Measurements from ENCODE around the gene CDHR2.

Gene CDHR2, protein sequence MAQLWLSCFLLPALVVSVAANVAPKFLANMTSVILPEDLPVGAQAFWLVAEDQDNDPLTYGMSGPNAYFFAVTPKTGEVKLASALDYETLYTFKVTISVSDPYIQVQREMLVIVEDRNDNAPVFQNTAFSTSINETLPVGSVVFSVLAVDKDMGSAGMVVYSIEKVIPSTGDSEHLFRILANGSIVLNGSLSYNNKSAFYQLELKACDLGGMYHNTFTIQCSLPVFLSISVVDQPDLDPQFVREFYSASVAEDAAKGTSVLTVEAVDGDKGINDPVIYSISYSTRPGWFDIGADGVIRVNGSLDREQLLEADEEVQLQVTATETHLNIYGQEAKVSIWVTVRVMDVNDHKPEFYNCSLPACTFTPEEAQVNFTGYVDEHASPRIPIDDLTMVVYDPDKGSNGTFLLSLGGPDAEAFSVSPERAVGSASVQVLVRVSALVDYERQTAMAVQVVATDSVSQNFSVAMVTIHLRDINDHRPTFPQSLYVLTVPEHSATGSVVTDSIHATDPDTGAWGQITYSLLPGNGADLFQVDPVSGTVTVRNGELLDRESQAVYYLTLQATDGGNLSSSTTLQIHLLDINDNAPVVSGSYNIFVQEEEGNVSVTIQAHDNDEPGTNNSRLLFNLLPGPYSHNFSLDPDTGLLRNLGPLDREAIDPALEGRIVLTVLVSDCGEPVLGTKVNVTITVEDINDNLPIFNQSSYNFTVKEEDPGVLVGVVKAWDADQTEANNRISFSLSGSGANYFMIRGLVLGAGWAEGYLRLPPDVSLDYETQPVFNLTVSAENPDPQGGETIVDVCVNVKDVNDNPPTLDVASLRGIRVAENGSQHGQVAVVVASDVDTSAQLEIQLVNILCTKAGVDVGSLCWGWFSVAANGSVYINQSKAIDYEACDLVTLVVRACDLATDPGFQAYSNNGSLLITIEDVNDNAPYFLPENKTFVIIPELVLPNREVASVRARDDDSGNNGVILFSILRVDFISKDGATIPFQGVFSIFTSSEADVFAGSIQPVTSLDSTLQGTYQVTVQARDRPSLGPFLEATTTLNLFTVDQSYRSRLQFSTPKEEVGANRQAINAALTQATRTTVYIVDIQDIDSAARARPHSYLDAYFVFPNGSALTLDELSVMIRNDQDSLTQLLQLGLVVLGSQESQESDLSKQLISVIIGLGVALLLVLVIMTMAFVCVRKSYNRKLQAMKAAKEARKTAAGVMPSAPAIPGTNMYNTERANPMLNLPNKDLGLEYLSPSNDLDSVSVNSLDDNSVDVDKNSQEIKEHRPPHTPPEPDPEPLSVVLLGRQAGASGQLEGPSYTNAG (N-terminal part only)
- 2.7 to 3.4 reads per million in 2 donors for total RNA-seq

DNA sequence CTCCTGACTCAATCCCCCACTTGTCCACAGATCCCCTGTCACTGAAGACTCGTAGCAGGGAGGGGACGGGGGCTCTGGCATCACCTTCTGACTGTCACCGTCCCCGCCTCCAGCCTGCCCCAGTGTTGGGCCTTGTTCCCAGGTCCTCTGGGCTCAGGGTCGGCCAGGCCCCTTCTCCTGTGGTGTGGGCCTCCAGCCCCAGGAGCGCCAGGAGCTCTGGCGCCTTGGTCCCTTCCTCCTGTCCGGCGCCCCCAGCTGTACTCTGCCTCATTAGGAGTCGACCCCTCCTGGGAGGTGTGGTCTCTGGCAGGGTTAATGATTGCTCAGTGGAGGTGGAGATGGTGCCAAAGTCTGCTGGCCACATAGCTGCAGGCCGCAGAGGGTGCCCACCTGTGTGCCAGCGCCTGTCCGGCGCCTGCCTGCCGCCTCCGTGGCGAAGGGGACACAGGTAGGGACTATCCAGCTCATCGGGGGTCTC is at the start of gene CDHR2:
TSS of gene CDHR2 (plus strand) at position 376 of the 478 bp plus-strand sequence. CDS start 16,011 bp downstream, outside the sequence.
- DNase-seq, result no peak

DNA sequence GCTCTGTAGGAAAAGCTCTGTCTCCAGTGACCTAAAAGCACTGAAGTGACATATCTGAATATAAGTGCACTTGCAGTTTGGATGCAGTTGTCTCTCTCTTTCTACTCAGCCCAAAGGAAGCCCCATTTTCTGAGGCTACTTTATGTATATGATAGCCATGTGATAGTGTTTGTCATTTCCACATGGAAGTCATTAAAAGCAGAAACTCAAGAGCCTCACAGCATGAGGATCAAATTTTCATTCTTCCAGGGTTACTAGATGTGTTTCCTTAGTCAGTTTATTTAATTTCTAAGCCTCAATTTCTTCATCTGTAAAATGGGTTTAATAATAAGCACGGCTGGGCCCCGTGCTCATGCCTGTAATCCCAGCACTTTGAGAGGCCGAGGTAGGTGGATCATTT is 48.6 kb upstream of the CDHR2 start:
- DNase-seq, result no peak

DNA sequence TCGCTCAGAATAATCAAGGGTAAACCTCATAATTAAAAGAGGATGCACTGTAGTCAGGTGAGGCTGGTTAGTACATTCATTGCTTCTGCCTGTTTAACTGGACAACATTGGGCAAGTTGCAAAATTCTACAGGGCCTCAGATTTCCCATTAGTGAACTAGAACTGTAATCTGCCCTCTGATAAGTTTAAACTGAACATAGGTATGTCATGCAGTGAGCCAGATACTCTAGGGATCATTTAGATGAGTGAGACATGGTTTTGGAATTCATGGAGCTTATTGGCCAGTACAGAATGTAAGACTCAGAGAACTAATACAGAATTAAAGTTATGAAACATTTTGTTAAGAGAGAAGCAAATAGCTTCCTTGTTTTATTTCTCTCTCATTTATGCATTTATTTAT is 47.8 kb upstream of the CDHR2 start:
- no peak for DNase-seq

DNA sequence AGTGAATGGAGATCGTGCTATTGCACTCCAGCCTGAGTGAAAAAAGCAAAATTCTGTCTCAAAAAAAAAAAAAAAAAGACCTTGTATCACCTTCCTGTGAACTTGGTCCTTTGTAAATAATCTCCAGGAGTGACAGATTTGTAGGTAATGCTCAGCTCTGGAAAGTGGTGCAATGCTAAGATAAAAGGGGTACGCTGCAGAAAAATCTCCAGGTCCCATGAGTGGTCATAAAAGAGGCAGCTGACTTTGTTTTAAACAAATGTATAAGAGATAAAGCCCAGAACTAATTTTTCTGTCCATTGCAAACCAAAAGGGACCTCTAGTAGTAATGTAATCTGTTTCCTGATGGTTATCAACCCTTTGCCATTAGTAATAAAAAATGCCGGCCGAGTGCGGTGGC is 45.6 kb upstream of the CDHR2 start:
- DNase-seq, result no peak

DNA sequence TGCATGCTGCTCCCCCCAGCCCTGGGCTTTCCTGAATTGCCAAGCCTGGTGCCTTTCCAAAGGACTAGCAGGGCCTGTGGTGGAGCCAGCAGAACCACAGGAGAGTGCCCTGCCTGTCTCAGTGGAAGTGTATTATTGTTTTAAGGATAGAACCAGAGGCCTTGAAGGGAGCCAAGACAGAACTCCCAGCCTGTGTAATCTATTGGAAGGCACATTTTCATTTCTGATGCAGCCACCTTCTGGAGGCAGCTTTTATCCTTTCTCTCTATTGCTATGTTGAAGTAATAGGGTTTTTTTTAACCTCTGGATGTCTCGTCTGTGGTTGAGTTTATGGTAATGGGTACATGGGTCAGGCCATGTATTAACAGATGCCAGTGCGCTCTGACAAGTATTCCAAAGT is 41.2 kb upstream of the CDHR2 start:
- no peak for DNase-seq

DNA sequence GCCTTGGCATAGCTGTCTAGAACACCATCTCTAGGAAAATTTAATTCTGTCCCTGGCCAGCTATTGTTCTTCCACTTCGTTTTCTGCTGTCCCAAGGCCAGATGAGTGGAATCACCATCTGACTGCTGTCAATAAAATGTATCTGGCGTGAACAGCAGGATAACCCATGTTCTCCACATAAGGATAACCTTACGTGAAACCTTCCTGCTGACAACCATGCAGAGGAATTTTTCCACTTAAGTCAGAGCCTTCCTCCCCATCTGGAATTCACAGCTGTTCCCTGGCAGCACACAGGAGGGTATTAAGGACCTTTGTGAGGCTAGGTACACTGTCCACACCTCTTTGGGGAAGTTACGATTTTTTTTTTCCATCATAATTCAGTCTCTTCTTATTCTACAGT is 40.5 kb upstream of the CDHR2 start:
- DNase-seq, result no peak

DNA sequence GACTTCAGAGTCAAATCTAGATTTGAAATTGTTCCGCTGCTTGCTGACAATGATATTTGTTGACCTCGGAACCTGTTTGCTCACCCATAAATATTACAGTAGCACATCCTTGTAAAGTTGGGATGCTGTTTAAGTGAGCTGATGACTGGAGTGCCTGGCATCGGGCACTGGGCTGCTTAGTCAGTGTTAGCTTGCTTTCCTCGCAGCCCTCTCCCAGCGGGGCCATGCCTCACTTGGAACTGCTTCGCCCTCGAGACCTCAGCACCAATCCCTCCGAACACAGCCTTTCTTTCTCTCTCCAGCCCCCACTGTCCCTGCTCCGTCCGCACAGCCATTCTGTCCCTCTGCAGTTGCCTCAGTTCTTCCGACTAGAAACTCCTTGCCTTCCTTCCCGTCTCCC is 35.4 kb upstream of the CDHR2 start:
- DNase-seq, result no peak

DNA sequence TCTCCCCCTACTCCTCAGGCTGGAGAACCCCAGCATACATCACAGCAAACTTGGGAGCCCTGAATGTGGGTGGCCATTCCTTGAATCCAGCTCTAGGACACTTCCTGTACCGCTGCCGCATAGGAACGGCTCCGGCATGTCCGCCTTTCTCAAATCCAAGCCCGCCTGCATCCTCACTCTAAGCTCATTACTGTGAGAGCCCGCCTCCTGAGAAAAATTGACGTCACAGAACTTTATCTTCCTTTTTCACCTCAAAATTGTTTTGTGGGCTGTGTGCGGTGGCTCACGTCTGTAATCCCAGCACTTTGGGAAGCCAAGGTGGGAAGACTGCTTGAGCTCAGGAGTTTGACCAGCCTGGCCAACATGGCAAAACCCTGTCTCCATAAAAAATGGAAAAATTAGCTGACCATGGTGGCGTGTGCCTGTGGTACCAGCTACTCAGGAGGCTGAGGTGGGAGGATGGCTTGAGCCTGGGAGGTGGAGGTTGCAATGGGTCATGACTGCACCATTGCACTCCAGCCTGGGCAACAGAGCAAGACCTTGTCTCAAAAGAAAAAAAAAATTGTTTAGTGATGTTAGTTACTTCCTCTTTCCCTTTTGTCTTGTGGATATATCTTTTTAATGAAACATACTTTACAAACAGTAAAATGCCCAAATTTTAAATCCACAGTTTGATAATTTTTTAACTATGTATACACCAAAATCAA is 34.7 kb upstream of the CDHR2 start:
- no peak for DNase-seq

DNA sequence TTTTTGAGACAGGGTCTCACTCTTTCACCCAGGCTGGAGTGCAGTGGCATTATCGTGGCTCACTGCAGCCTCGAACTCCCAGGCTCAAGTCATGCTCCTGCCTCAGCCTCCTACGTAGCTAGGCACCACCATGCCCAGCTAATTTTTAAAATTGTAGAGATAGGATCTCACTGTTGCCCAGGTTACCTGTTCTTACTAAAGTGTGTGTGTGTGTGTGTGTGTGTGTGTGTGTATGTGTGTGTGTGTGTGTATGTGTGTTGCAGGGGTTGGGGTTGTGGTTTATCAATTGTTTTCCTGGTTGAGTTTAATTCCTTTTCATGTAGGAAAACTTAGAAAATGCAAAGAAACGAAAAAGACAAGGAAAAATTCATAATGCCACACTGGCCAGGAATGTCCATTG is 33.7 kb upstream of the CDHR2 start:
- no peak for DNase-seq

DNA sequence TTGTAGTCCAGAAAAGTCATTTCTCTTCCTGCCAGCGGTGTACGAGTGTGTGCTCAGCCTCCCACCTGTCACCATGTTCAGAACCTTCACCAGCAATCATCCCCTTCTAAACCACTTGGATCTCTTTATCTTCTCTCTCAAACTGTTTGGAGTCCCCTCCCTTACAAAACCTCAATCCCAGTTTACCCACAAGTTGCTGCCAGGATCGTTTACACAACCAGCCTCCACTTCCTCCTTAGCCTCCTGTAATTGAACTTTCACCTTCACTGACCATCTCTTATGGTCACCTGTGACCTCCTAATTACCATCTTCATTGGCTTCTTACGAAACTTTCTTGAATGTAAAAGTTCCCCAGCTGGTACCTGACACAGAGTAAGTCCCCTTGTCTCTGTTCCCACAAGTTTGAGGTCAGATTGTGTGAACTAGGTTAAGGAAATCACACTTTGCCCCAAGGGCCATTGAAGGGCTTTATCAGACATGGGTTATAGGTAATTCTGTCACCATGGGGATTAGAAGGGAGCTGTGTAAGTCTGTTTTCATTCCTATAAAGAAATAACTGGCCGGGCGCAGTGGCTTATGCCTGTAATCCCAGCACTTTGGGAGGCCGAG is 32.0 kb upstream of the CDHR2 start:
- DNase-seq, result no peak

DNA sequence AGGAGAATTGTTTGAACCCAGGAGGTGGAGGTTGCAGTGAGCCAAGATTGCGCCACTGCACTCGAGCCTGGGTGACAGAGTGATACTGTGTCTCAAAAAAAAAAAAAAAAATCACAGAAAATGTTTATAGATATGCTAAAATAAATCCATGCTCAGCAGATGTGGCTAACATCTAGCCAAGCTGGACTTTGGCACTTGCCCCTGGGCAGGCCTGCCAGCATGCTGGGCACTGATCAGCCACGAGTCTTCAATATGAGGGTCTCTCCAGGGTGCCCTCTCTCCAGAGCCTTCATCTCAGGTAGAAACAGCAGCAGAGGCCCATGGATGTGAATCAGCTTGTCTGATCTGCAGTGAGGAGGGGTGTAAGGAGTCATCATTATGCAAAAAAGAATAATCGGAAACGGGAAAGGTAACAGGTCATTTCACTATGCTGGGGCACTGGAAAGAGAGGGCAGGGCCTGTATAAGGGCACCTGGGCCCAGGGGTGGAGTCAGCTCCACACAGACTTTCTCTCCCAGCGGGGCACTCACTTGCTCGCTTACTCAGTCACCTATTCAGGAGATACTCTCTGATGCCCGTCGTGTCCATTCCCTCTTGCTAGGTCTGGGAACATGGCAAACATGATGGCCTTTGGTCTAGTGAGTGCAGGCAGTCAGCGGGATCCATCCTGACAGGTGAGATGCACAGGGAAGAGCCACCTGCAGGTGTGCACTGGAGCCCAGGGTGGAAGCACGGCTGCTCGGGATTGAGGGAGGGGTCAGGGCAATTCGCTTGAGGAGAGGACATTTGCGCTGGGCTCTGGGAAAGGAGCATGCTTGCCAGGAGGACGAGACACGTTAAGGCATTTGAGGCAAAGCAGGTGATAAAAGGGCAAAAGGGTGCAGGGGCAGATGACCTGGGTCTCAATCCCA is 29.1 kb upstream of the CDHR2 start:
- no peak for DNase-seq

DNA sequence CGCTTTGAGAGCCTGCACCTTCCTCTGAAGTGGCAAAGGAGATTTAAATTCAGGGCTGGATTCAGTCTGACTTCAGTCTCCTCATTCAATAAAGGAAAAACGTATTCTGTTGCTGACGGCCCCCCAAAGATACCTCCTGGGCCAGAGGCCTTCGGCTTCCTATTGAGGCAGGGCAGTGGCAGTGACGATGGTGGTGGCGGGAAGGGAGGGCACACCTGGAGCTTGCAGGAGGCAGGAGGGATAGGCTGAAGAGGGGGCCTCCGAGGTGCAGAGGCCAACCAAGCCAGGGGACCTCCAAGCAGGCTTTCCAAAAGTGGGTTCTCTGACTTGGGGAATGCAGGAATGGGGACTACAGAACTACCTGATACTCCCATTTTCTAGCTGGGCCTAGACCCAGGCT is 27.9 kb upstream of the CDHR2 start:
- no peak for DNase-seq

DNA sequence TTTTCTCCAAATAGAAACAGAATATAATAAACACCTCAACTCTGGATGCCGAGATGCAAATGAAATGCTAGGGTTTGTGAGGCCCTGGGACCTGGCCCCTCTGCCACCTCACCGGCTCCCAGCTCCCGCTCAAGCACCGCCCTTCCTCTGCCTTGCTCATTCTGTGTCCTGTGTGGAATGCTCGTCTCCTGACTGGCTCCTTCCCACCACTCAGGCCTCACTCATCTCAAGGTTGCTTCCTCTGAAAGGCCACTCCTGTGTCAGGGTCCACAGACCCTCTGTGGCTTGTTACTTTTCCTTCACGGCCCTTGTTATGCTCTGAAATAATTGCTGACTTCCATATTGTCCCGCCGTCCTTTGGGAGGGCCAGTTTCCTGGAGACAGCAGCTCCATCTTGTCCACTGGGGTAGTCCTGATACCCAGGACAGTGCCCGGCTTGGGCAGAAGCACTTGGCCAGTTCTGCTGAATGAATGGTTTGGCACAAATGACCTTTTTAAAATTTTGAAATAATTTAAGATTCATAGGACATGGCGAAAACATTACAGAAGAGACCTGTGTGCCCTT is 27.4 kb upstream of the CDHR2 start:
- DNase-seq, result no peak

DNA sequence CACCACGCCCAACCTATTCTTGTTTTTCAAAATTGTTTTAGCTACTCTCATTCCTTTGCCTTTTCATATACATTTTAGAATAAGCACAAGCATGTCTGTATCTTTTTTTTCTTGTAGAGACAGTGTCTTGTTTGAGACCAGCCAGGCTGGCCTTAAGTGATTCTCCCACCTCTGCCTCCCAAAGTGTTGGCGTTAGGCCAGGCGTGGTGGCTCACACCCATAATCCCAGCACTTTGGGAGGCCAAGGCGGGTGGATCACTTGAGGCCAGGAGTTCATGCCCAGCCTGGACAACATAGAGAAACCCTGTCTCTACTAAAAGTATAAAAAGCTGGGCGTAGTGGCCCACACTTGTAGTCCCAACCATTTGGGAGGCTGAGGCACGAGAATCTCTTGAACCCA is 25.0 kb upstream of the CDHR2 start:
- no peak for DNase-seq

DNA sequence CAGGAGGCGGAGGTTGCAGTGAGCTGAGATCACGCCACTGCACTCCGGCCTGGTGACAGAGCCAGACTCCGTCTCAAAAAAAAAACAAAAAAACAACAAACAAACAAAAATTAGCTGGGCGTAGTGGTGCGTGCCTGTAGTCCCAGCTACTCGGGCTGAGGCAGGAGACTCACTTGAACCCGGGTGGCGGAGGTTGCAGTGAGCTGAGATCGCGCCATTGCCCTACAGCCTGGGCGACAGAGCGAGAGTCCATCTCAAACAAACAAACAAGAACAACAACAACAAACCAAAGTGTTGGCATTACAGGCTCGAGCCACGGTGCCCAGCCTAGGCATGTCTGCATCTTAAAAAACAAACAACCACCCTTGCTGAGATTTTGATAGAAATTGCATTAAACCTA is 24.2 kb upstream of the CDHR2 start:
- no peak for DNase-seq

DNA sequence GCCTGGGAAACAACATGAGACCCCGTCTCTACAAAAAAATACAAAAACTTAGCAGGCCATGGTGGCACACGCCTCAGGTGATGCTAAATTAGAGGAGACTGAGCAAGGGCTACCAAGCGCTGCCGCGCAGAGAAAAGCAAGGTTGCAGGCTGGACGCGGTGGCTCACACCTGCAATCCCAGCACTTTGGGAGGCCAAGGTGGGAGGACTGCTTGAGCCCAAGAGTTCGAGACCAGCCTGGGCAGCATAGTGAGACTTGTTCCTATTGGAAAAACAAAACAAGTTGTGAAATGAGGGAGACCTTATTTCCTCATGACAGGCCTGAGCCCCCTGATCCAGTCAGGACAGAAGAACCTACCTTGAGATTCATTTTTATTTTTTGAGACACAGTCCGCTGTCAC is 23.5 kb upstream of the CDHR2 start:
- DNase-seq, result no peak

DNA sequence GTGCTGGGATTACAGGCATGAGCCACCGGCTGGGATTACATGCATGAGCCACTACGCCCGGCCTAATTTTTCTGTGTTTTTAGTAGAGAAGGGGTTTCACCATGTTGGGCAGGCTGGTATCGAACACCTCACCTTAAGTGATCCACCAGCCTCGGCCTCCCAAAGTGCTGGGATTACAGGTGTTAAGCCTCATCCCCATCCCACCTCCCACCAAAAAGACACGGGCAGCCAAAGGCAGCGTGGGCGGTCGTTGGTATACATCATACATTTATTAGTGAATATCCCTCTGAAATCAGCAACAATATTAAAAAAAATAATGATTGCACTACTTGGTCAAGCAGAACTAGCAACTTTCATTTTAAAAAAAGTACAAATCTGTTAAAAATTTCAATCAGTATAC is 22.7 kb upstream of the CDHR2 start:
- DNase-seq, result no peak

DNA sequence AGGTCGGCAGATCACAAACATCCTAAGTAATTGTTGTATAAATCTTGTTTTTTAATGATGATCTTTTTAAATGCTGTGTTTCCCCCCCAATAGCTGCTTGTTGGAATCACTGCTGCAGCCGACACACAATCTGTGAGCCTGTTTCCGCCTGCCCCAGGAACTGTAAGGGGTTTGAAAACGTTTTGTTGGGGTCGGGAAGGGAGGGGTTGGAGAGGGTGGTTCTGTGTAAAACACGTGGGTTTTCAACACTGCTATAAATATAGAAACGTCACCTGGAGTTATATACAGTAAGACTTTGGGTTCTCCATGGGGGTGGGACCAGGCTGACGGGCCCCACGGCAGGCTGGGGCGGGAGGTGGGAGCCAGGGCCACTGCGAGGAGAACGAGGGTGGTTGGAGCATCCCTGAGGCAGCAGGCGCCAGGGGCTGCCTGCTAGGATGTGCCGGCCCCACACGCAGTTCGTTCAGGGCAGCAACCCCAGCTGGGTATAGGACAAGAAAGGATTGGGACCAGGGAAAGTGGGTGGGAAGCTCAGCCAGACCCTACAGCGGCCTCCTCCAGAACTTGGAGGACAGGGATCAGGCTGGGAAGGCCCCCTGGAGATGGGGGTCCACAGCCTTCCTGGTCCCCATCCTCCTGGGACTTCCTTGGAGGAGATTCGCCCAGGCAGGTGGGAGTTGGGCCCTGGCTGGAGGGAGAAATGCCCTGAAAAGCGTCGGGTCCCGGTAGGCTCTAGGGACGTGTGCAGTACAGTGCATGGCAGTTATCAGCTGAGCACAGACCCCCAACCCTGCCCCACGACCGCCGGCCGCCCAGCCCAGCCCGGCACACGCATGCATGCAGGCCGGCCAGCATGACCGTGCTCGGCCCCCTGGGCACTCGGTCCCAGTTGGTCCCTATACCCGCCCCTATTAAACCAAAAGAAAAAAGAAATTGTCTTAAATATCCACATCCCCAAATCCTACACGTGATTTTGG is 21.6 kb upstream of the CDHR2 start:
- DNase-seq, result no peak

DNA sequence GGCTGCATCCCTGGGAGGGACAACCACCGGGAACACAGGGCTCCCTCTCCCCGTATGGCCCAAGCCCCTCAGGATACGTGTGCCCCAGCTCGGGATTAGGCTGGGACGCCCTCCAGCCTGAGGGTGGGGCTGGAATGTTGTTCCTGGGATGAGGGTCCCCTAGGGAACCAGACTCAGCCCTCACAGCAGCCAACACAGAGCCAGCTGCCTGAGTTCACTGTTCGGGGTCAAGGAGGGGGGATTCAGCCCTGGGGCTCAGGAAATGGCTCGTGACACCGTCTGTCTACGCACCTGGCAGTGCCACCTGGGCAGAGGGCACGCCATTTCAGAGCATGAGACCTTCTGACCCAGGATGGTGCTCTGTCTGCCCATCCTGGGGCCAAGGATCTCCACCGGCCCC is 20.8 kb upstream of the CDHR2 start:
- DNase-seq, result no peak
